HG03521 (cell line): ENCODE data around the gene HPSE2.
"Not testable (repeated sequence)": the region's sequence is repeated elsewhere in the genome, so short reads cannot be mapped to it uniquely, and the experiment has no call there.

Experiments used
- ATAC-seq: cut with Tn5 transposase; IDR thresholded peaks from one replicate; pipeline ENCODE4 v1.9.1; 2021; ENCODE audit warnings: mild to moderate bottlenecking, moderate library complexity; ENCODE audit not compliant: unreplicated experiment

HPSE2 gene

DNA sequence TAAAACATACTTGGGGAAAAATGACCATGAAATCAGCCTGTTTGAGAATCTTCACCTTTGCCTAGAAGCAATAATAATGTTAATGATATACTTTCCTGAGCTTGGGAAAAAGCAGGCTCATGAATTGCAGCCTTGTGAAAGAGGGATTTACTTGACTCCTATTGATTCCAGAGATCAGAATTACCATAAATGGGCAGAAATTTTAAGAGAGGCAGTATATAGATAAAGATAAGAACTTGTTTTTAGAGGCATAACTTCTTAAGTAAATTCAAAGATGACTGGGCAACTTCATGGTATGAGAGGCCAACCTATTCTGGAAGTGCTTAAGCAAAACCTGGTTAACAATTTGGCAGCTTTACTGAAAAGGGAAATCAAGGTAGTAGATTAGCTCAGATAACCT is 225.4 kb downstream of the HPSE2 start:
- ATAC-seq: no peak

GRCh38 chr10:99008054-99008453 is 227.6 kb downstream of the HPSE2 start:
- no peak for ATAC-seq

DNA sequence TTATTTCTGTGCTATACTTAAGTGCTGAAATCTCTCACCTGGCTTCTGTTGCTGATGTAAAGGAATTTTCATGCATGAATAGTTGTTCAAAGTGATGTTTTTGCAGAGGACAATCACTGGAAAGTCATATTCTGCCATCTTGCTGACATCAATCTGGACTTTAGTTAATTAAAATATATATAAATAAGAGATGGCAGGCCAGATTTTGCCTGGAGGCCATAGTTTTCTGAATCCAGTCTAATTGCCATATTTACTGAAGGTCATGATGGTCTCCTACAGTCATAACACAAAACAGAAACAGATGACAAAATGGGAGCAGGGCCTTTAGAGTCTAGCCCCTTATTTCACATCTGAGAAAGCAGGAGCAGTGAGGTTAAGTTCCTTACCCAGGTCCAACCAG is 228.2 kb downstream of the HPSE2 start:
- no peak for ATAC-seq

DNA sequence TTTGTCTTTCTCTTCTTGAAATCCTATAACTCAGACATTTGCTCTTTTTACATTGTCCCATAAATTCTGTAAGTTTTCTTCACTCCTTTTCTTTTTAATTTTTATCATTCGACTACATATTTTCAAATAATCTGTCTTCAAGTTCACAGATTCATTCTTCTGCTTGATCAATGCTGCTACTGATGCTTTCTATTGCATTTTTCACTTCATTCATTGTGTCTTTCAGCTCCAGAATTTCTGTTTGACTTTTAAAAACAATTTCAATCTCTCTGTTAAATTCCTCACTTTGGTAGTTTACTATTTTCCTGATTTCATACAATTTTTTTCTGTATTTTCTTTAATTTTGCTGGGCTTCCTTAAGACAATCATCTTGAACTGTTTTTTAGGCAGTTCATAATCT is 230.4 kb downstream of the HPSE2 start:
- ATAC-seq: no peak

DNA sequence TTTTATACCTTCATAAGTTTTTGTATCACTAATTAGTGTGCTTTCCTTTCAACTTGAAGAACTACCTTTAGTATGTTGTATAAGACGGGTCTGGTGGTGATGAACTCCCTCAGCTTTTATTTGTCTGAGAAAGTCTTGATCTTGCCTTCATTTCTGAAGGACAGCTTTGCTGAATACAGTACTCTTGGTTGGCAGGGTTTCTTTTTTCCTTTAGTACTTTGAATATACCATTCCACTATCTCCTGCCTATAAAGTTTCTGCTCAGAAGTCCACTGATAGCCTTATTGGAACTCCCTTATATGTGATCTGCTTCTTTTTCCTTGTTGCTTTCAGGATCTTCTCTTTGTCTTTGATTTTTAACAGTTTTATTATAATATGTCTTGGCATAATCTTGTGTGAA is 230.9 kb downstream of the HPSE2 start:
- no peak for ATAC-seq

- ATAC-seq: no peak
These were observed 233.3 kb downstream of the HPSE2 start for GRCh38 chr10:99002392-99002791.

DNA sequence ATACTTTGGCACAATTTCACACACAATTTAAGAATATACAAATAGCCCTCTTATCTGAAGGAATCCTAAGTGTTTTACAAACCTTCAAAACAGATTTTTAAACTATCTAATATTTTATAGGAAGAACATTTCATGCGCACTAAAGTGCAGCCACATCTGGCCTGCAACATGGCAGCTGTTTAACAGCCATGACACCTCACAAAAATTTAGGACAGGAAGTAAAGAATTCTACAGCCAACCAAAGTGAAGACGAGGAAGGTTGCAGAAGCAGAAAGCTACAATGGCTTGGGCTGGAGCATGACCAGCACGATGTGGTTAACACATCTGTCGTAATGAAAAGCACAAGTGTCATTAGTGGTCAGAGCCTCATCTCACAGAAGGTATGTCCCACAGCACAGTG is 238.1 kb downstream of the HPSE2 start:
- ATAC-seq: no peak

DNA sequence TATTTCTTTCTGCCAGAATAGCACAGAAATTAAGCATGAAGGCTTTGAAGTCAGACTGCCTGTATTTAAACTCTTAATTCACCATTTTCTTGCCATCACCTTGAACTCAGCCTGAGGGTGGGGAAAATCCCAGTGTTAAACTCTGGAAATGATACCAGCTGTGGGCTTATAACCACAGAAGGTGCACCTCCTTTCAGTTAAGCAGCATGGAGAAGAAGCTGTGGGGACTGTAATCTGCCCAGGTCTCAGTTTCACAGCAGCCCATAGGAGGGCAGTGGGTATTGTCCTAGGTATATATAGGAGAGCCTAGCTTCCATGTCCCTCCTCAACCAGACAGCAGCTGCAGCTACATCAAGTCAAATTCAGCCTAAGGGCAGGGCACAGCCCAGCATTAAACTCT is 241.6 kb downstream of the HPSE2 start:
- no peak for ATAC-seq

DNA sequence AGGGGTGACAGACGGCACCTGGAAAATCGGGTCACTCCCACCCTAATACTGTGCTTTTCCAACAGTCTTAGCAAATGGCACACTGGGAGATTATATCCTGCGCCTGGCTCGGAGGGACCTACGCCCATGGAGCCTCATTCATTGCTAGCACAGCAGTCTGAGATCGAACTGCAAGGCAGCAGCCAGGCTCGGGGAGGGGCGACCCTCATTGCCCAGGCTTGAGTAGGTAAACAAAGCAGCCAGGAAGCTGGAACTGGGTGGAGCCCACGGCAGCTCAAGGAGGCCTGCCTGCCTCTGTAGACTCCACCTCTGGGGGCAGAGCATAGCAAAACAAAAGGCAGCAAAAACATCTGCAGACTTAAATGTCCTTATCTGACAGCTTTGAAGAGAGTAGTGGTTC is 251.9 kb downstream of the HPSE2 start:
- ATAC-seq: not testable (repeated sequence)

- no peak for ATAC-seq
These were observed 255.3 kb downstream of the HPSE2 start for GRCh38 chr10:98980353-98980752.

DNA sequence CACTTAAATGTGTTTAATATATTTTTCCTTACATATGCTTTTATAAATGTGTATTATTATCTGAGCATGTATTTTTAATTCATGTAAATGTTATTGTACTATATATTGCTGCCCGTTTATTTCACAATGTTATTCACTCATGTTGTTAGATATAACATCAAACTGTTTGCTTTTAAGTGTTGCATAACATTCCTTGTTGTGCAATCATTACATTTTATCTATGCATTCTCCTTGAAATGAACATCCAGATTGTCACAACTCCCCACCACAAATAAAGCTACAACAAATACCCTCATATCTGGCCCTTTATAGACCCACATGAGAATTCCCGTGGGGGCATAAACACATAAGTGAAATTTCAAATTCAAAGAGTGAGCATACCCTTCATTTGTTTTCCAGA is 264.2 kb downstream of the HPSE2 start:
- no peak for ATAC-seq

DNA sequence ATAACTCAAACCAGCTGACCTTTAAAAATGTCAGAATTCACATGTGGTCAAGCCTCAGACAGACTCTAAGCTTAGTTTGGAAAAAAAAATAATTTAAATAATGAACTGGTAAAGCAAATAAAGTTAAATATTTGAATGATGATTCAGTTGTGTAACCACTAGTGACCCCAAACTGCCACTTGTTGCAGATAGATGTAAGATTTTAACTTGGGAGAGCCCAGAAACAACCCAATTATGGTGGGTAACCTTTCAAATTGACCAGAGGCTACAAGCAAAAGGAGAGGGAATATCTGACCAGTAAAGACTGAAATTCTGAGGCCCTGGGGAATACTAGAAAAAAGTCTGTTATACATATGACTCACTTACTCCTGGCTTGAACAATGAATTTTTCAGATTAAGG is 268.1 kb downstream of the HPSE2 start:
- ATAC-seq: no peak

- no peak for ATAC-seq
These were observed 272.0 kb downstream of the HPSE2 start for GRCh38 chr10:98963608-98964007.

DNA sequence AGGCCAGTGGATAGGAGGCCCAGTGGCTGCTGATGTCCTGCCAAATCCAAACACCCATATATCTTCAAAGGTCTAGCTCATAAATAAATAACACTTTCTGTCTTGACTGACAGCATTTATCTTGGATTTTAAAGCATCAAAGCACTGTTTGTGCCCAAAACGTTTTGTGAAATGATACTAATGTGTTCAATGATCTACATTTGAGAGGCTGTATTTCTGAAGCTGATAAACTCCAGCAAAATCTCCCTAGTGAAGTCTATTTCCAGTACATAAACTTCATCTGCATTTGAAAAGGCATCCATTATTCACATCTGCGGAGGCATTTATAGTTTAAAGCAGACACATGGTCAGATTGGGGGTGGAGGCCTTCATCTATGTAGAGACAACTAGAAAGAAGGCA is 276.3 kb downstream of the HPSE2 start:
- ATAC-seq: no peak

- ATAC-seq: no peak
These were observed 277.9 kb downstream of the HPSE2 start for GRCh38 chr10:98957801-98958200.

GRCh38 chr10:98956576-98957260 is 278.9 kb downstream of the HPSE2 start:
- ATAC-seq: no peak

DNA sequence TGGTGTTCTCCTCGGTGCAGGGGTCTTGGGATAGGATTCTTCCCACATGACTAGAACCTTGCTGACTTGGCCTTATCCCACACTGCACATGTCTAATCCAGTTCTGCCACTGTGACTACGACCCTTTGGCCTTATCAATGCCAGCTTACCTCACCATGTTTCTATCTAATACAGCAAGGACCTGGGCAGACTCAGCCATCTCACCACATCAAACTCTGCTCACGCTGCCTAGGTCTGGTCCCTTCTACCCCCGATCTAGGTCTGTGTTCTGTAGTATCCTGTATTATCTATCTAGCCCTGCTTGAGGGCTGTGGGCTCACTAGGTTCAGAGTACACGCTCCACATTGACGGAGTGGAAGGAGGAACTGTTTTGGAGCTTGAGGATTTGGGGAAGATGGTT is 282.4 kb downstream of the HPSE2 start:
- no peak for ATAC-seq

GRCh38 chr10:98951269-98952000 is 284.2 kb downstream of the HPSE2 start:
- ATAC-seq: no peak

- no peak for ATAC-seq
These were observed 285.5 kb downstream of the HPSE2 start for GRCh38 chr10:98950106-98950505.

GRCh38 chr10:98949306-98949705 is 286.3 kb downstream of the HPSE2 start:
- ATAC-seq: no peak

- no peak for ATAC-seq
These were observed 292.0 kb downstream of the HPSE2 start for GRCh38 chr10:98943681-98944080.

DNA sequence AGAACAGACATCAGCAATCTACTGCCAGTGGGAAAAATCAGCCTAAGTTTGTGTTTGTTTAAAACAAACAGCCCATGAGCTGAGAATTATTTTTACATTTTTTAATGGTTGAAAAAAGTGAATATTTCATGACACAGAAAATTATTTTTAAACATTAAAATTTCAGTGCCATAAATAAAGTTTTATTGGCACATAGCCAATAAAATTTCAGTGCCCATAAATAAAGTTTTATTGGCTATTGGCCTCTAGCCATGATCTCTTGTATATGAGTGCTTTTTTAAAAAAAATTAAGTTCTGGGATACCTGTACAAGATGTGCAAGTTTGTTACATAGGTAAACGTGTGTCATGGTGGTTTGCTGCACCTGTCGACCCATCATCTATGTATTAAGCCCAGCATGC is 305.9 kb downstream of the HPSE2 start:
- no peak for ATAC-seq

GRCh38 chr10:98925651-98926050 is 310.0 kb downstream of the HPSE2 start:
- ATAC-seq: no peak
